ENCODE data around the gene RUNX1. TPM values are rescaled to one million over a fixed set of nuclear protein-coding genes. Genes with fewer than 3 reads are reported as not detected.
A peak's percentile ranks its signal among the peaks of the same experiment; 100 is the strongest.

Gene RUNX1
- polyA plus RNA-seq, 1 of the 3 experiments (the other 2 are of a cell fraction), result 17.1 TPM

- Histone ChIP-seq H3K4me3 (ENCODE audit: low read depth in 2 of 2, low read length in 1 of 2) (peak overlapping the region; percentile 81), H3K27me3 (ENCODE audit: insufficient read depth) (no peaks in the 10 kb centered on the region), H2AFZ (ENCODE audit: low read depth) (peak overlapping the region; percentile 43), H3K9ac (peak overlapping the region; percentile 92), H3K27ac (ENCODE audit: low read depth in 2 of 2, low read length in 1 of 2) (peak overlapping the region in 1 of 2 experiments; percentile 95; a peak in 2 of 4 replicates), H3K36me3 (replicated peaks in 1 of 2; ENCODE audit: control insufficient read depth in 1 of 2, insufficient read depth in 2 of 2, low read length in 1 of 2) (no peaks in the 10 kb centered on the region), H3K9me2 (no peaks in the 10 kb centered on the region), H3F3A (replicated peaks; ENCODE audit: insufficient read depth) (peaks cover 9% of the 10 kb centered on the region), H3K9me3 (no peaks in the 10 kb centered on the region), H3K4me1 (ENCODE audit: control insufficient read depth in 1 of 2, insufficient read depth in 2 of 2, low read depth in 1 of 2, low read length in 1 of 2) (peaks cover 0 to 7% of the 10 kb centered on the region in 2 experiments; a peak in 2 of 4 replicates), H3K4me2 (peak overlapping the region; percentile 94), H3K79me2 (ENCODE audit: insufficient read depth) (peaks cover 32% of the 10 kb centered on the region), H4K20me1 (ENCODE audit: insufficient read depth) (peaks cover 13% of the 10 kb centered on the region)
- TF ChIP-seq REST (IDR thresholded peaks at IDR 0.05; ENCODE audit: low read depth, low read length) (no peak), EZH2phosphoT487 (IDR thresholded peaks at IDR 0.05; ENCODE audit: borderline replicate concordance, low read depth) (no peak), ZBTB33 (IDR thresholded peaks at IDR 0.05; ENCODE audit: borderline replicate concordance, low read depth) (no peak), GATA2 (CRISPR knock-in tag; IDR thresholded peaks at IDR 0.05) (no peak), MAX (IDR thresholded peaks at IDR 0.05; ENCODE audit: low read depth) (no peak; the same call in 1 of the 2 replicates), JUND (IDR thresholded peaks at IDR 0.05) (no peak), RAD21 (IDR thresholded peaks at IDR 0.05; ENCODE audit: low read length) (no peak), CTCF (IDR thresholded peaks at IDR 0.05) (peak; percentile 25), USF2 (IDR thresholded peaks at IDR 0.05; ENCODE audit: borderline replicate concordance, low read depth, low read length) (no peak), RXRA (IDR thresholded peaks at IDR 0.05; ENCODE audit: borderline replicate concordance, low read depth) (0 out of 2 replicates have a peak, but pooled peaks have one; percentile 6), ELF1 (IDR thresholded peaks at IDR 0.05) (no peak), FOXJ3 (CRISPR knock-in tag; IDR thresholded peaks at IDR 0.05) (no peak)
- POLR2A ChIA-PET, result no interaction called here
- DNase-seq, result peak; percentile 20
- CTCF ChIA-PET, result interaction anchor here (0.8 to 2.1 kb wide), 19 partner anchors 10 to 1144 kb away, joined by 3 to 14 read pairs (median 4); no protein-coding TSS in a partner anchor
- WGBS (ENCODE audit: low lambda C conversion rate), result 9% methylated on average over 48 of the region's 60 CpGs
These were observed 158.1 kb downstream of the RUNX1 start for GRCh38 chr21:34890724-34891612.
